Hematopoietic multipotent progenitor cell treated with erythropoietin and hydrocortisone succinate and interleukin-3 and kit ligand, for 4 days (in vitro differentiated cells): Measurements from ENCODE around the gene AGPAT4.

Experiments used
- DNase-seq: peaks from one replicate; pipeline ENCODE4 v3.0.0-alpha.2; 2015

AGPAT4 gene

GRCh38 chr6:161281092-161281491 is 7.2 kb upstream of the AGPAT4 start:
- no peak for DNase-seq

- no peak for DNase-seq
Measured at GRCh38 chr6:161279677-161280415, 6.0 kb upstream of the AGPAT4 start.

- DNase-seq, result no peak
Measured at GRCh38 chr6:161276605-161277155, 2.8 kb upstream of the AGPAT4 start.

GRCh38 chr6:161274898-161275297 is 1.0 kb upstream of the AGPAT4 start:
- DNase-seq, result no peak

- no peak for DNase-seq
Measured at GRCh38 chr6:161274488-161274858, 612 bp upstream of the AGPAT4 start.

- peak; percentile 65 for DNase-seq
Measured at GRCh38 chr6:161273274-161273751, 548 bp downstream of the AGPAT4 start.

GRCh38 chr6:161272635-161273273 is 1.1 kb downstream of the AGPAT4 start:
- DNase-seq, result no peak

- no peak for DNase-seq
Measured at GRCh38 chr6:161271343-161272030, 2.4 kb downstream of the AGPAT4 start.

GRCh38 chr6:161270116-161270515 is 3.7 kb downstream of the AGPAT4 start:
- DNase-seq, result no peak

GRCh38 chr6:161269310-161269709 is 4.6 kb downstream of the AGPAT4 start:
- no peak for DNase-seq

GRCh38 chr6:161268531-161269210 is 5.2 kb downstream of the AGPAT4 start:
- DNase-seq, result peak; percentile 72

GRCh38 chr6:161266513-161267230 is 7.2 kb downstream of the AGPAT4 start:
- DNase-seq, result no peak

- DNase-seq, result no peak
Measured at GRCh38 chr6:161265975-161266374, 7.9 kb downstream of the AGPAT4 start.

- DNase-seq, result peak; percentile 83
Measured at GRCh38 chr6:161265554-161265953, 8.3 kb downstream of the AGPAT4 start.

GRCh38 chr6:161264181-161264580 is 9.7 kb downstream of the AGPAT4 start:
- no peak for DNase-seq

- peak; percentile 87 for DNase-seq
Measured at GRCh38 chr6:161261816-161262215, 12.0 kb downstream of the AGPAT4 start.

GRCh38 chr6:161261325-161261724 is 12.5 kb downstream of the AGPAT4 start:
- no peak for DNase-seq

GRCh38 chr6:161259302-161259701 is 14.6 kb downstream of the AGPAT4 start:
- no peak for DNase-seq

- DNase-seq, result no peak
Measured at GRCh38 chr6:161257793-161258457, 15.9 kb downstream of the AGPAT4 start.

- no peak for DNase-seq
Measured at GRCh38 chr6:161256407-161256806, 17.5 kb downstream of the AGPAT4 start.

GRCh38 chr6:161255518-161255917 is 18.3 kb downstream of the AGPAT4 start:
- no peak for DNase-seq
